ENCODE measurements around the gene FAM53B.
"Not testable (repeated sequence)": the region's sequence is repeated elsewhere in the genome, so short reads cannot be mapped to it uniquely, and the experiment has no call there.

Gene FAM53B

GRCh38 chr10:124624466-124624865, 119.7 kb downstream of the FAM53B start:
- no peak for DNase-seq

GRCh38 chr10:124624006-124624405, 120.2 kb downstream of the FAM53B start:
- no peak for DNase-seq

GRCh38 chr10:124622866-124623536, 121.2 kb downstream of the FAM53B start:
- DNase-seq, result no peak

- DNase-seq, result no peak
Measured at GRCh38 chr10:124622158-124622557, 122.0 kb downstream of the FAM53B start.

GRCh38 chr10:124621637-124622036, 122.5 kb downstream of the FAM53B start:
- no peak for DNase-seq

GRCh38 chr10:124619802-124620490, 124.2 kb downstream of the FAM53B start:
- no peak for DNase-seq

GRCh38 chr10:124619195-124619594, 125.0 kb downstream of the FAM53B start:
- no peak for DNase-seq

GRCh38 chr10:124618470-124619073, 125.6 kb downstream of the FAM53B start:
- DNase-seq, result no peak

GRCh38 chr10:124616836-124617130, 127.4 kb downstream of the FAM53B start:
- no peak for DNase-seq

- no peak for DNase-seq
Measured at GRCh38 chr10:124616040-124616835, 127.9 kb downstream of the FAM53B start.

GRCh38 chr10:124615259-124615658, 128.9 kb downstream of the FAM53B start:
- no peak for DNase-seq

- no peak for DNase-seq
Measured at GRCh38 chr10:124614003-124614659, 130.0 kb downstream of the FAM53B start.

- DNase-seq, result no peak
Measured at GRCh38 chr10:124612611-124613498, 131.3 kb downstream of the FAM53B start.

GRCh38 chr10:124611738-124612137, 132.4 kb downstream of the FAM53B start:
- no peak for DNase-seq

GRCh38 chr10:124610851-124611250, 133.3 kb downstream of the FAM53B start:
- DNase-seq, result not testable (repeated sequence)

GRCh38 chr10:124610186-124610585, 134.0 kb downstream of the FAM53B start:
- DNase-seq, result not testable (repeated sequence)

GRCh38 chr10:124609698-124610097, 134.5 kb downstream of the FAM53B start:
- DNase-seq, result no peak

GRCh38 chr10:124608093-124608721, 136.0 kb downstream of the FAM53B start:
- DNase-seq, result no peak

- no peak for DNase-seq
Measured at GRCh38 chr10:124607693-124608092, 136.5 kb downstream of the FAM53B start.

GRCh38 chr10:124606822-124607221, 137.4 kb downstream of the FAM53B start:
- no peak for DNase-seq

Measured in NCI-H1436 treated with DMSO at 0.1 percent for 48 hours (cell line).